Prostate gland (tissue), 2 donors: ENCODE results near the gene ZFAND3.

ENCODE experiments used
- CTCF ChIP-seq, 4 experiments: fragments of 200-600 bp in 2 of 4; fragments of 450-650 bp in 2 of 4; sonication (generic) in 2 of 4; IDR thresholded peaks; 1 replicate in 3 of 4; 2 replicates in 1 of 4; pipeline ENCODE4 v1.5.1; 2016 to 2019; ENCODE audit warnings: antibody characterized with exemption in 4 of 4, mild to moderate bottlenecking in 2 of 4, moderate library complexity in 2 of 4
- POLR2A ChIP-seq: fragments of 450-650 bp; IDR thresholded peaks from one replicate; pipeline ENCODE4 v1.6.1; 2016; ENCODE audit warnings: antibody characterized with exemption, mild to moderate bottlenecking
- POLR2AphosphoS5 ChIP-seq: sonication (generic); formaldehyde crosslinking; IDR thresholded peaks from one replicate; pipeline ENCODE4 v1.6.1; 2017; ENCODE audit warnings: antibody characterized with exemption

- TF ChIP-seq CTCF (IDR thresholded peaks at IDR 0.05), result no peak
- no peak for TF ChIP-seq POLR2A
- no peak for TF ChIP-seq POLR2AphosphoS5
Measured at GRCh38 chr6:37838219-37838921, 18.8 kb downstream of the ZFAND3 start.
